Activated CD8-positive, alpha-beta memory T cell treated with anti-CD3 and anti-CD28 coated beads, Interleukin-2, amount 10 ng/mL, durations not matched to agents 7 days and 5 days (primary cell): Measurements from ENCODE around the gene TENM4. TPM values are rescaled to one million over a fixed set of nuclear protein-coding genes. Genes with fewer than 3 reads are reported as not detected.

ENCODE experiments used
- ATAC-seq: fragments of 150-1000 bp; cut with Tn5 transposase; one replicate; pipeline ENCODE4 v1.10.0; 2021; ENCODE audit warnings: moderate library complexity
- CTCF ChIA-PET: fragments of 350-600 bp; sonication (Branson Sonifier 250); formaldehyde crosslinking; loops from one replicate; lab custom pipeline; 2021; ENCODE audit warnings: antibody characterized with exemption; lab: Charles Lee
- DNase-seq: peaks from one replicate; pipeline ENCODE4 v3.0.0-alpha.2; 2020
- H3K27ac Mint-ChIP-seq: one replicate; pipeline ENCODE4 v1.8.0; 2021; ENCODE audit warnings: mild to moderate bottlenecking, mixed read lengths
- H3K27me3 Mint-ChIP-seq: one replicate; pipeline ENCODE4 v1.8.0; 2021; ENCODE audit warnings: mixed read lengths
- H3K36me3 Mint-ChIP-seq: one replicate; pipeline ENCODE4 v1.8.0; 2021; ENCODE audit warnings: mild to moderate bottlenecking, mixed read lengths
- H3K4me1 Mint-ChIP-seq: one replicate; pipeline ENCODE4 v1.8.0; 2021; ENCODE audit warnings: mixed read lengths
- H3K4me3 Mint-ChIP-seq: one replicate; pipeline ENCODE4 v1.8.0; 2021; ENCODE audit warnings: mild to moderate bottlenecking, moderate library complexity, mixed read lengths
- H3K9me3 Mint-ChIP-seq: one replicate; pipeline ENCODE4 v1.8.0; 2022; ENCODE audit warnings: low read depth, mixed read lengths
- total RNA-seq, 2 experiments: library from RNA; stranded (reverse); gene quantifications; one replicate each; pipeline ENCODE4 v1.2.3, GENCODE V29; 2021

The TENM4 gene
- total RNA-seq, 2 experiments from 2014 or later = not detected

DNA sequence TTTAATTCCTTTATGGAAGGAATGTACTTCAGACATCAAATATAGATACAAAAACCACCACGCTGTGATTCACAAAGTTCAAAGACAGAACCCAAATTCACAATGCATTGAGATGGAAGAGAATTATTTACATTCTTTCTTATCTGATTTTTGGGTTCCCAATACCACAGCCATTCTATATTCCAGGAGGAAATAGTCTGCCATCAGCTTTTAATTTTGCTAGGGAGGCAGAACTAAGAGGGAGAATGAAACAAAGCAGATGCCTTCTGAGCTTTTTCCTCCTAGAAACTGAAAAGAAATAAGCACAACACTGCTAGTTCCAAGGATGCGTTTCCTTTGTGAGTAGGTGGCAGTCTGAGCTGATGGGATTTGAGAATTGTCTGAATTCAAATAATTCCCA lies 583.1 kb downstream of the TENM4 start:
- ATAC-seq (no peak), DNase-seq (no peak)
- Mint-ChIP-seq H3K4me3 (no peak overlapping the region), H3K9me3 (no peaks in the 10 kb centered on the region), H3K36me3 (no peaks in the 10 kb centered on the region), H3K4me1 (peaks cover 2% of the 10 kb centered on the region), H3K27me3 (peaks cover 11% of the 10 kb centered on the region), H3K27ac (no peak overlapping the region)
- CTCF ChIA-PET = no interaction called here

DNA sequence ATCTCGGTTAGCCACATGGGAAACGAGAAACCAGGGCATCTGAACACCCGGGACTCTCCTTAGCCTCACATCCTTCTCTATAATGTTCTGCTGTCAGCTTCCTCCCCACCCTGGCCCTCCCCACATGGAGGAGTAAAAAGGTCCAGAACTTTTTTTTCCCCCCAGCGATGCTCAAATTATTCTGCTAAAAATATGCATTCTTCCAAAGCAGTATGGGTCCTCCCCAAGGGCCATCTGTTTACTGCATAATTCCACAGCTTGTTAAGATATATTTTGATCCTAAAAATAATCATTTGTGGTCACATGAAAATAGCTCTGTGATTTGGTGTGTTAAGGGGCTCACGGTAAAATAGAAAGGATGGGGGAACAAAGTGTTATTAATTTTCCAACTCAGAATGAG lies 584.6 kb downstream of the TENM4 start:
- Mint-ChIP-seq H3K27ac (no peak overlapping the region), H3K4me1 (peaks cover 2% of the 10 kb centered on the region), H3K27me3 (peaks cover 11% of the 10 kb centered on the region), H3K4me3 (no peak overlapping the region), H3K36me3 (no peaks in the 10 kb centered on the region), H3K9me3 (no peaks in the 10 kb centered on the region)
- DNase-seq (no peak), ATAC-seq (no peak)
- CTCF ChIA-PET = no interaction called here

DNA sequence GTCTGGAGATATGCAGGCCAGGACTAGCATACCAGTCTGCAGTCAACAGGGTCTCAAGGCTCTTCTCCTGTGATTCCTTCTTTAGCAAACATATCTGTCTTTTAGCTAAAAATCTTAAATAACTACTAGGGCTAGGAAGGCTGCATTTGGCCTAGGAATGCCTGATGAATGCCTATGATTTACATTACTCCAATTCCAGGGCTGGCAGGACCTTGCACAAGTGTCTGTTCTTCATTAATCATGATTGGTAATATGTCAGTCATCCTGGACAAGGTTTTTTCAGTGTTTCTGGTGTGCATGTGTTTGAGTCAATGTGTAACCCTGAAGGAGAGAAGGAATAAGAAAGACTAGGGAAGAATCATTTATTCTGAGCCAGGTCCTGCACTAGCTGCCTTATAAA lies 585.7 kb downstream of the TENM4 start:
- peaks cover 2% of the 10 kb centered on the region for H3K4me1 Mint-ChIP-seq
- DNase-seq = no peak
- no peak for ATAC-seq
- no peaks in the 10 kb centered on the region for H3K9me3 Mint-ChIP-seq
- no peak overlapping the region for H3K27ac Mint-ChIP-seq
- CTCF ChIA-PET = no interaction called here
- no peak overlapping the region for H3K4me3 Mint-ChIP-seq
- H3K27me3 Mint-ChIP-seq = peaks cover 13% of the 10 kb centered on the region
- no peaks in the 10 kb centered on the region for H3K36me3 Mint-ChIP-seq

DNA sequence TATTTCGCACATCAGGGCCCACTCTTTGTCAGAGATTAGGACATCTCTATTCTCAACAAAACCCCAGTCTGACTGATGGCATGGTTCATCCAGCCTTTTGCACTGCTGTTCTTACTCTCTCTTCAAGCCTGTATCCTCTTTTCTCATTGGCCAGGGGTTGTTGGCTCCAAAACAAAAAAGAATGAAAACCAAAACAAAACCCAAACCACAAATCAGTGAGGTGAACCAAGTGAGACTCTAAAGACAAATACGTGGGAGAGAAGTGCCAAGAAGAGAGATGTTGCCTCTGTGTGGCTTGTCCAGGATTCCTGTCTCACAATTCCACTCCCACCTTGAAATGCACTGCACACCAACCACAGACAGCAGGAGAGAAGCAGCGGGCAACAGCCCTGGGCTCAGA lies 587.3 kb downstream of the TENM4 start:
- no peak for DNase-seq
- no peaks in the 10 kb centered on the region for H3K36me3 Mint-ChIP-seq
- H3K27me3 Mint-ChIP-seq = peaks cover 15% of the 10 kb centered on the region
- no peak for ATAC-seq
- H3K4me3 Mint-ChIP-seq = no peak overlapping the region
- no peak overlapping the region for H3K27ac Mint-ChIP-seq
- H3K4me1 Mint-ChIP-seq = peaks cover 2% of the 10 kb centered on the region
- H3K9me3 Mint-ChIP-seq = no peaks in the 10 kb centered on the region
- CTCF ChIA-PET = no interaction called here

DNA sequence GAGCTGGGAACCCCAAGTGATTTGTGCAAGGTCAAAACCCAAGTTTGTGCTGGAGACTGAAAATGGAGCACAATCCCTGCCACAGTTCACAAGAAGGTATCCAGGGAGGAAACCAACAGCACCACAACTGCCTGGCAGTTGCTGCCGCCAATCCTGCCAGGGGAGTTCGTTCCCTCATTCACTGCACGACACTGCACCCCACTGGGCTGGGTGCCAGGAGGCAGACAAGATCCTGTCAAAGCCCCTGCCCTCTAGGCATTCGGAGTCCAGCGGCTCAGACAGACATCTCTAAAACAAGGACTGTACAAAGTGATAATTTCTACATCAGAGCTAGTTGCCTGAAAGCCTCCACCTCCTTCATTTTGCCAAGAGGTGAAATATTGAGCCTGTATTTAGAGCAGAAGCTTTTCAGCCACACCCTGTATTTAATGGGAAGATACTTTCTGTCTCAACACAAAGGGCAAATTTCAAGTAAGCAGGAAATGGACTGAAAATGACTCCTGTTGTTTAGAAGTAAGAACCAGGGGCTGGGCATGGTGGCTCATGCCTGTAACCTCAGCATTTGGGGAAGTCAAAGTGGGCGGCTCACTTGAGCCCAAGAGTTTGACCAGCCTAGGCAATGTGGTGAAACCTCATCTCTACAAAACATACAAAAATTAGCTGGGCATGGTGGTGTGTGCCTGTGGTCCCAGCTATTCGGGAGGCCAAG lies 588.8 kb downstream of the TENM4 start:
- Mint-ChIP-seq H3K27me3 (peaks cover 11% of the 10 kb centered on the region), H3K9me3 (no peaks in the 10 kb centered on the region), H3K4me3 (no peak overlapping the region), H3K27ac (no peak overlapping the region), H3K4me1 (peaks cover 2% of the 10 kb centered on the region), H3K36me3 (no peaks in the 10 kb centered on the region)
- no peak for ATAC-seq
- CTCF ChIA-PET = no interaction called here
- DNase-seq = no peak

DNA sequence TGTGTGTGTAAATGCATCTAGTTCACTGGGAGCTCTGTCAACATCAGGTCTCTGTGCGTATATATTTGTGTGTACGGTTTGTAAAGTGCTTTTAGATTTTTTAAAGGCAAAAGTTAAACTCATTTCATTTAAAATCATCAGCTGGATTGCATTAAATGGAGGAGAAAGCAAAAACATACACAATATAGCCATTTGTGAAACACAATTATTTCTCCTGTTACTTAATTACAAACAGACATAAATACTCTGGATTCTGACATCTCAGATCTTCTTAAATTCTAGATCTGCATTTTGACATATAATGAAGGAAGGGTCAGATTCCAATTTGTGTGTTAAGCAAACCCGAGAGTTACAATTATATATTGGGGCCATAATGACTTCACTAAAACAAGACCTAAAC lies 590.8 kb downstream of the TENM4 start:
- CTCF ChIA-PET = interaction anchor here (1.2 kb wide), 1 partner anchor 205 kb away, joined by 5 read pairs; no protein-coding TSS in a partner anchor
- Mint-ChIP-seq H3K4me1 (no peaks in the 10 kb centered on the region), H3K4me3 (no peak overlapping the region), H3K27me3 (peaks cover 11% of the 10 kb centered on the region), H3K36me3 (no peaks in the 10 kb centered on the region), H3K27ac (no peak overlapping the region), H3K9me3 (no peaks in the 10 kb centered on the region)
- ATAC-seq (no peak), DNase-seq (no peak)

DNA sequence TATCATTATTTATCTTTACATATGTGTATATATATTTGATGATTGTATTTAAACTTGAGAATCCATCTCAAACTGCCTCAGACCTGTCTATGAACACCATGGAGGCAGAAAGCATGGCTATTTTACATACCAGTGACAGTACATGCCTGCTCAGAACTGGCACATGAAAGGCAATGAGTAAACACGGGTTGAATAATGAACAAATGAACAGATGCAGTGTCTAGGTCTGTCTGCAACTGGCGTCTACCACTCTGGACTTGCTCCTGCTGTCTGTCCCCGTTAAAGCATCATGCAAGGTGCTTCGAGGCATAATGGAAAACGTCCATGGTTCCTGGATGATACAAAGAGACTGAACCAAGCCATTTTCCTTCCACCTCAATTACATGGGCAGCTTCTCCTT lies 594.6 kb downstream of the TENM4 start:
- Mint-ChIP-seq H3K9me3 (no peaks in the 10 kb centered on the region), H3K36me3 (no peaks in the 10 kb centered on the region), H3K27ac (no peak overlapping the region), H3K27me3 (peaks cover 14% of the 10 kb centered on the region), H3K4me1 (no peaks in the 10 kb centered on the region), H3K4me3 (no peak overlapping the region)
- CTCF ChIA-PET = no interaction called here
- ATAC-seq (no peak), DNase-seq (no peak)

DNA sequence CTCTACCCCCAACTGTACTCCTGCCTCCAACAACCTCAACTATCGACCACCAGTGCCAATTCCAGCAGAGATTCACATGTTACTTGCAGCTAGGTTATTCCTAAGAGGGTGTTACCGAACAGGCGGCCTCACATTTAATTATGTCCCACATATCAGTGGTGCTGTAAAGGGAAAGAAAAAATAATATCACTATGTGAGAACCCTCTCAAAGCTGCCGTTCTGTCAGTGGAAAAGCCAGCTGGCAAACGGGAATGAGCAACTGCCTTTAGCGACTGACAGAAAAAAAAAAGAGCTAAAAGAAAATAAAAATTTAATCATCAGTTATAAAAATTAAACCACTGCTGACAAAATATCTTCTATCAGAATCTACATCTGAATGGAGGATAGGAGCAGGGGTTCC lies 595.3 kb downstream of the TENM4 start:
- Mint-ChIP-seq H3K4me1 (no peaks in the 10 kb centered on the region), H3K36me3 (no peaks in the 10 kb centered on the region), H3K9me3 (no peaks in the 10 kb centered on the region), H3K27ac (no peak overlapping the region), H3K4me3 (no peak overlapping the region), H3K27me3 (peaks cover 14% of the 10 kb centered on the region)
- no peak for ATAC-seq
- no peak for DNase-seq
- CTCF ChIA-PET = no interaction called here

DNA sequence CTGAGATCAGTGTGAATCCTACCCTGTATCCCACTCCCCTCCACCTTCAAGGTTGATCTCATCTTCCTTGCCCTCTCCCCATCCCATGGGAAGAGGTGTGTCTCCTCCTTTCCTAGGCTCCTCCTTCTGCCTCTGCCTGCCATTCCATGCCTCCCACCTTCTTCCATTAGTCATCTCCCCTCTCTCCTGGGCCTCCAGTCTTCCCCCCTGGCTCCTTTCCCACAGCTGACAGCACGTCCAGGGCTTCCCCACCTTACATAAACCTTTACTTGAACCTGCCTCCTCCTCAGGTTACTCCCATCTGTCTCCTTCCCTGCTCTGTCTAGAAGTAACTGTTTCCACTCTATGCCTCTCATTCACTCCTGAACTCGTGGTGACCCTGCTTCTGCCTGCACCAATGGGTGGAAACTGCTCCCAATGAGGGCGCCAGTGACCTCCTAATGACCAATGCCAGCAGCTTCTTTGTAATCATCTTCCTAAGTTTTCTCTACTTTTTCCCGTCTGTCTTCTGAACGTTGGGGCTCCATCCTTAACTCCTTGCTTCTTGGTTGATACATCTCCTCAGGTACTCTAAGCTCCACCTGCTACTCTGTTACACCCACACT lies 599.3 kb downstream of the TENM4 start:
- DNase-seq (no peak), ATAC-seq (no peak)
- Mint-ChIP-seq H3K4me3 (no peak overlapping the region), H3K36me3 (no peaks in the 10 kb centered on the region), H3K9me3 (no peaks in the 10 kb centered on the region), H3K27ac (no peak overlapping the region), H3K27me3 (peaks cover 8% of the 10 kb centered on the region), H3K4me1 (no peaks in the 10 kb centered on the region)
- CTCF ChIA-PET = no interaction called here

DNA sequence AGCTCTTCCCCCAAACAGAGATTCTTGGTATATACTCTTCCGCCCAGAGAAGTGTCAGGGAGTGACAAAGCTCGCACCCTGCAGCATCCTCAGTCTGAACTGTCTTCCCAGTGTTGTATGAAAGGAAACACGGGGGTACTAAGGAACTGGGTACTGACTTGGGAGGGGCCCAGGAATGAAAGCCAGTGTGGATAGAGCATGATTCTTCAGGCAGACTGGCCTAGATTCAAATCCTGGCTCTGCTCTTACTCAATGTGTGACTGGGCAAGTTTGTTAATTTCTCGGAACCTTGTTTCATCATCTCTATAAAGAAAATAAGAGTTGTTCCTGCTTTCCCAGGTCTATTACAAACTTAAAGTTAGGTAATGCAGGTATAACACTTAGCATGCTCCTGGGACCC lies 600.2 kb downstream of the TENM4 start:
- no peaks in the 10 kb centered on the region for H3K36me3 Mint-ChIP-seq
- H3K27ac Mint-ChIP-seq = no peak overlapping the region
- H3K4me3 Mint-ChIP-seq = no peak overlapping the region
- H3K4me1 Mint-ChIP-seq = no peaks in the 10 kb centered on the region
- no peaks in the 10 kb centered on the region for H3K9me3 Mint-ChIP-seq
- H3K27me3 Mint-ChIP-seq = peaks cover 8% of the 10 kb centered on the region
- DNase-seq (no peak), ATAC-seq (no peak)
- CTCF ChIA-PET = interaction anchor here (0.9 to 1.5 kb wide), 2 partner anchors 10 to 26 kb away, joined by 3 read pairs; no protein-coding TSS in a partner anchor

DNA sequence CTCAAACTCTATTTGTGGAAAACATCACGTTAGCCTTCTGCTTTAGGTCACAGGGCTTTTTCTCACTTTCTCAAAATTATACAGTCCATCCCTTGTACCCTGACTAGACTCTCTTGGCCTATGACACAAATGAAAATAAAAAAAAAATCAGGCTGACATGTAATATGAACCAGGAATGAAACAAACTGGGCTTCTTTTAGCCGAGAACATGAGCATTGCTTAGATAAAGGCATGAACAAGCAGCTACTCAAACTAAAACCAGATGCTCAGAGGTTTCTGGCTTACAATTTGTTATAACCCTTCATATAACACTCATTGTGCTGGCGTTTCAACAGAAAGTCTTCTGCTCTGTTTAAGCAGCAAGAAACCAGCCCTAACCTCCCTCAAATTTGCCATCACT lies 600.6 kb downstream of the TENM4 start:
- no peaks in the 10 kb centered on the region for H3K9me3 Mint-ChIP-seq
- H3K36me3 Mint-ChIP-seq = no peaks in the 10 kb centered on the region
- ATAC-seq (no peak), DNase-seq (no peak)
- no peak overlapping the region for H3K27ac Mint-ChIP-seq
- no peak overlapping the region for H3K4me3 Mint-ChIP-seq
- H3K27me3 Mint-ChIP-seq = peaks cover 6% of the 10 kb centered on the region
- CTCF ChIA-PET = interaction anchor here (0.9 to 1.5 kb wide), 3 partner anchors 11 to 260 kb away, joined by 3 read pairs; no protein-coding TSS in a partner anchor
- H3K4me1 Mint-ChIP-seq = no peaks in the 10 kb centered on the region

DNA sequence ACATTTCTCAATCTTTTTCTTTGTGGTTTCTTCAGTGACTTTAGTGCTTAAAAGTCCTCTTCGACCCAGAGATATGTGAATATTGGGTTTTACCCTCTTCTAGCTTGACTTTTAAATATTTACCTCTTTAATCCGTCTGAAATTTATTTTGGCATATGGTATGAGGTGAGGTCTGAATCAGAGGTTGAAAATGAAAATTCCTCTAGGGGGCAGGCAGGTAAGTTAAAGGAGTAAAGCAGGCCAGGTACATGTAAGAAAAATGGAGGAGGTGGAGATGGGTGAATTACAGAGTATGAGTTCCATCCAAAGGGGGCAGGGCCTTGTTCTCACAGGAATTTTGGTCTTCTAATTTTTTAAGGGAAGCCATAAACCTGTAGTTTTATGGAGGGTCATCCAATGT lies 602.4 kb downstream of the TENM4 start:
- H3K9me3 Mint-ChIP-seq = no peaks in the 10 kb centered on the region
- peaks cover 10% of the 10 kb centered on the region for H3K27me3 Mint-ChIP-seq
- no peak for DNase-seq
- H3K4me3 Mint-ChIP-seq = no peak overlapping the region
- no peaks in the 10 kb centered on the region for H3K36me3 Mint-ChIP-seq
- CTCF ChIA-PET = no interaction called here
- no peak overlapping the region for H3K27ac Mint-ChIP-seq
- H3K4me1 Mint-ChIP-seq = no peaks in the 10 kb centered on the region
- ATAC-seq = no peak

DNA sequence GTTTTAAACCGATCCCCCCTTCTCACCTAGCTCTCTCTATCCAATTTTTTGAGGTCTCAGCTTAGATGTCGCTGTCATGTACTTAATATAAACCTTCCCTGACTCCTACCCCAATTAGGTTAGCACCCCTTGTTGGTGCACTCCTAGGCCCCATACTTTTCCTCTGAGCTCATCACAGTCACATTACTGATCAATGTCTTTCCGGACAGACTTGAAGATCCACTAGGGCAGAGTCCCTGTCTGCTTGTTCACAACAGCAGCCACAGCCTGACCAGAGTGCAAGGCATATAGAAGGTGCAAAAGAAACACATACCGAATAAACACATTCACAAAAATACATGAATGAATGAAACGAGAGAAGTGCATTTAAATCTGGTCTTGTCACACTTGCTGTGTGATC lies 605.2 kb downstream of the TENM4 start:
- H3K4me1 Mint-ChIP-seq = no peaks in the 10 kb centered on the region
- DNase-seq = no peak
- no peak for ATAC-seq
- peaks cover 10% of the 10 kb centered on the region for H3K27me3 Mint-ChIP-seq
- no peak overlapping the region for H3K27ac Mint-ChIP-seq
- no peak overlapping the region for H3K4me3 Mint-ChIP-seq
- CTCF ChIA-PET = no interaction called here
- no peaks in the 10 kb centered on the region for H3K36me3 Mint-ChIP-seq
- no peaks in the 10 kb centered on the region for H3K9me3 Mint-ChIP-seq

DNA sequence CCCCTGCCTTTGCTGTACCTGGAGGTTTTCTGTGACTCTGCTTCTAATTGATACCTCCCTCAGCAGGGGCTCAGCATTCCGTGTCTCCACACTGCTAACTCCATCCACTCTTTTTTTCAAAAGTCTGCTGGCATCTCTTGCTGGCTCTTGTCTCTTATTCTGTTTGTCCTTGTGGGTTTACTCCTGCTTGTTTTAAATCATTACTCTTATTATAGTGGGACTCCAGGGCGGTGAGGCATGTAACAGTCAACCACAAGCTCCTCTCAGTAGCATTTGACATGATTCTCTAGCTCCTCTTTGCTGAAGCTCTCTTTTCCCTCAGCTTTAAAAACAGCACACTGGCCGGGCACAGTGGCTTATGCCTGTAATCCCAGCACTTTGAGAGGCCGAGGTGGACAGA lies 605.9 kb downstream of the TENM4 start:
- no peaks in the 10 kb centered on the region for H3K4me1 Mint-ChIP-seq
- no peaks in the 10 kb centered on the region for H3K36me3 Mint-ChIP-seq
- H3K27ac Mint-ChIP-seq = no peak overlapping the region
- DNase-seq = no peak
- no peak overlapping the region for H3K4me3 Mint-ChIP-seq
- CTCF ChIA-PET = interaction anchor here (1.3 kb wide), 1 partner anchor 37 kb away, joined by 3 read pairs; no protein-coding TSS in a partner anchor
- ATAC-seq = no peak
- H3K9me3 Mint-ChIP-seq = no peaks in the 10 kb centered on the region
- H3K27me3 Mint-ChIP-seq = peaks cover 10% of the 10 kb centered on the region
